ENCODE measurements around the gene NBAS. TPM values are rescaled to one million over a fixed set of nuclear protein-coding genes. Genes with fewer than 3 reads are reported as not detected.

The NBAS gene
- total RNA-seq, 4 donors from 2014 or later, result 22.8 to 32.0 (median 23.7) TPM

DNA sequence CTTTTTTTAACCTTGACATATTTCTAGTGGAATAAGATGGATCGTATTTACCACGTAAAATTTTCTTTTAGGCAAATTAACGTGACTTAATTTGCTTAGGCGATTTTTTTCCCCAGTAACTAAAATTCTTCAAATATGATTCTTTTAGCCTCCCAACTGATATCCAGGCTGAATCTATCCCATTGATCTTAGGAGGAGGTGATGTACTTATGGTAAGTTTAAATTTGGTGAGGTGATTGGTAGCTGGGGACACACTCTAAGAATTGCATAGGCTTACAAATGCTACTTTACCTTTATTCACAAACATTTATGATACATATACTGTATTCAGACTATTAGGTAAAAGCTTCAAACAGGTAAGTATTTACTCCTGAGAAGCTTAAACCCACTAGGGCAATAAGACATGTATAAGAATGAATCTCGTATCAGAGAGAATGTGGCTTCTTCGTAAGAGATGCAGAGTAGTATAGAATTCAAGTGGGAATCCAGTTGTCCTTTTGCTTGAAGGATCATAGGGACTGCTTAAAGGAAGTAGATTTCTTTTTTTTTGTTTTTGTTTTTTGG lies 34.3 kb upstream of the NBAS start:
- Histone ChIP-seq H3K4me1 (peaks cover 7 to 33% (median 14%) of the 10 kb centered on the region in 3 donors), H3K9me3 (no peaks in the 10 kb centered on the region), H3K4me3 (no peak overlapping the region), H3K27ac (no peak overlapping the region), H3K36me3 (peaks cover 11 to 58% (median 30%) of the 10 kb centered on the region in 3 donors), H3K27me3 (no peaks in the 10 kb centered on the region)
- no peak for TF ChIP-seq POLR2A (IDR thresholded peaks at IDR 0.05)
- TF ChIP-seq, protein P1, sequence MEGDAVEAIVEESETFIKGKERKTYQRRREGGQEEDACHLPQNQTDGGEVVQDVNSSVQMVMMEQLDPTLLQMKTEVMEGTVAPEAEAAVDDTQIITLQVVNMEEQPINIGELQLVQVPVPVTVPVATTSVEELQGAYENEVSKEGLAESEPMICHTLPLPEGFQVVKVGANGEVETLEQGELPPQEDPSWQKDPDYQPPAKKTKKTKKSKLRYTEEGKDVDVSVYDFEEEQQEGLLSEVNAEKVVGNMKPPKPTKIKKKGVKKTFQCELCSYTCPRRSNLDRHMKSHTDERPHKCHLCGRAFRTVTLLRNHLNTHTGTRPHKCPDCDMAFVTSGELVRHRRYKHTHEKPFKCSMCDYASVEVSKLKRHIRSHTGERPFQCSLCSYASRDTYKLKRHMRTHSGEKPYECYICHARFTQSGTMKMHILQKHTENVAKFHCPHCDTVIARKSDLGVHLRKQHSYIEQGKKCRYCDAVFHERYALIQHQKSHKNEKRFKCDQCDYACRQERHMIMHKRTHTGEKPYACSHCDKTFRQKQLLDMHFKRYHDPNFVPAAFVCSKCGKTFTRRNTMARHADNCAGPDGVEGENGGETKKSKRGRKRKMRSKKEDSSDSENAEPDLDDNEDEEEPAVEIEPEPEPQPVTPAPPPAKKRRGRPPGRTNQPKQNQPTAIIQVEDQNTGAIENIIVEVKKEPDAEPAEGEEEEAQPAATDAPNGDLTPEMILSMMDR (IDR thresholded peaks at IDR 0.05), result no peak
- intact Hi-C loops (cut with DNase I), result no loop called here
- DNase-seq, result no peak
- WGBS, 2 donors, result 95% methylated on average over 6 of the region's 6 CpGs

DNA sequence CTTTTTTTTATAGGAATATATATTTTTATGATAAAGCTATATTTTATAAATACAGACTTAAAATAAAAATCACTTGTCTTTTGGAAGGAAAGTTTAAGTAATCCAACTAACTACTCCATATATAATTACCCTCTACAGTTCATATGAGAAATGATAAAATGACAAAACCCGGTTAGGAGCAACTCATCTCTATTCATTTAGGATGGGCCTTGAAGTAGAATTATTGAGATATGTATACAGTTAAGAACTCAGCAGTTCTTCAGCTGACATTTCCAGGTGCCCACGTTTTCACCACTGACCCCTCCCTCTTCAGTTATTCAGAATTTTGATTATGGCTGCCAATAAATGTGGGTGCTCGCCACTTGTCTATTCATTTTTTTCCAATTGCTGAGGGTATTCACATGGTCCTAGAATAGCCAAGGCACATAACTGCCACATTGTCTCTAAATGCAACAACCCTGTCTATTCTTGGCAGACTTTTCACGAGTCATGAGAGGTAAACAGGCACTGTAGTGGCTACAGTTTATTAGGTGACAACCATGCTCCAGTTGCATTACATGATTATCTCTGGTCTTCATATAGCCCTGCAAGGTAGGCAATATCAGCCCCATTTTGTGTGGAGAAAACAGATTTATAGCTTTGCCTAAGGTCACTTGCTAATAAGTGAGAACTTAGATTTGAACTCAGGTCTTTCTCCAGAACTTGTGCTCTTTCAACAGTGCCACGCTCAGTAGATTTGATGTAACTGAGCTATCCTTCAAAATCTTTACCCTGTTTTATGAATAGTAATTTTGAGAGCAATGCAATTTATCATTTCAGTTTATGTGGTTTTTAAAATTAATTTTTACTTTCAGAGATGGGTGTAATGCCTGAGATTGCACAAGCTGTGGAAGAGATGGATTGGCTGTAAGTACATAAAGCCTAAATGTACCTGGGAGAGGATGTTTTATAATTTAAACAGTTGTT lies 33.4 kb upstream of the NBAS start:
- Histone ChIP-seq H3K27me3 (no peaks in the 10 kb centered on the region), H3K9me3 (no peaks in the 10 kb centered on the region), H3K4me3 (no peak overlapping the region), H3K4me1 (peaks cover 7 to 33% (median 14%) of the 10 kb centered on the region in 3 donors), H3K27ac (no peak overlapping the region), H3K36me3 (peaks cover 11 to 49% (median 30%) of the 10 kb centered on the region in 3 donors)
- no peak for DNase-seq
- TF ChIP-seq POLR2A (IDR thresholded peaks at IDR 0.05), result no peak
- TF ChIP-seq, protein P1 (IDR thresholded peaks at IDR 0.05), result no peak
- WGBS, 2 donors, result 60 to 74% methylated on average over 5 of the region's 5 CpGs
- intact Hi-C loops (cut with DNase I), result no loop called here

DNA sequence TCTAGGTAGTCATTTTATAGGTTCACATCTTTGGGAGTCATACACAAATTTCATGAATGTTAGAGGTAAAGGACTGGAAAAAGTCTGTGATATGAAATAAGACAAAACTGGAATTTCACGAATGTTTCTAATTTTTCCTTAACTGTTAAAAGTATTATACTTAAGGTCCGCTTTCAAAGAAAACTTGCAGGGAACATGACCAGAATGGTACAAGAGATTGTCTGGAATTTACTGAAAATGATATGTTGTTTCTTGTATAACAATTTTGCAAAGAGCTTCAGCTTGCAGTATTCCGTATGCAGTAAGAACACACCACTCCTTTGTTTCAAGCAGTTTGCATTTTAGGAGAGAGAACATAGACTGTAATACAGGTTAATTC lies 32.2 kb upstream of the NBAS start:
- peaks cover 11 to 37% (median 23%) of the 10 kb centered on the region in 3 donors for H3K36me3 ChIP-seq
- no peaks in the 10 kb centered on the region for H3K27me3 ChIP-seq
- no peak overlapping the region for H3K27ac ChIP-seq
- no peak for TF ChIP-seq POLR2A (IDR thresholded peaks at IDR 0.05)
- TF ChIP-seq, protein P1 (IDR thresholded peaks at IDR 0.05), result no peak
- H3K4me3 ChIP-seq, result no peak overlapping the region
- intact Hi-C loops (cut with DNase I), result no loop called here
- H3K9me3 ChIP-seq, result no peaks in the 10 kb centered on the region
- DNase-seq, result no peak
- peaks cover 7 to 33% (median 14%) of the 10 kb centered on the region in 3 donors for H3K4me1 ChIP-seq
- WGBS, 2 donors, result 77 to 92% methylated on average over 3 of the region's 3 CpGs

DNA sequence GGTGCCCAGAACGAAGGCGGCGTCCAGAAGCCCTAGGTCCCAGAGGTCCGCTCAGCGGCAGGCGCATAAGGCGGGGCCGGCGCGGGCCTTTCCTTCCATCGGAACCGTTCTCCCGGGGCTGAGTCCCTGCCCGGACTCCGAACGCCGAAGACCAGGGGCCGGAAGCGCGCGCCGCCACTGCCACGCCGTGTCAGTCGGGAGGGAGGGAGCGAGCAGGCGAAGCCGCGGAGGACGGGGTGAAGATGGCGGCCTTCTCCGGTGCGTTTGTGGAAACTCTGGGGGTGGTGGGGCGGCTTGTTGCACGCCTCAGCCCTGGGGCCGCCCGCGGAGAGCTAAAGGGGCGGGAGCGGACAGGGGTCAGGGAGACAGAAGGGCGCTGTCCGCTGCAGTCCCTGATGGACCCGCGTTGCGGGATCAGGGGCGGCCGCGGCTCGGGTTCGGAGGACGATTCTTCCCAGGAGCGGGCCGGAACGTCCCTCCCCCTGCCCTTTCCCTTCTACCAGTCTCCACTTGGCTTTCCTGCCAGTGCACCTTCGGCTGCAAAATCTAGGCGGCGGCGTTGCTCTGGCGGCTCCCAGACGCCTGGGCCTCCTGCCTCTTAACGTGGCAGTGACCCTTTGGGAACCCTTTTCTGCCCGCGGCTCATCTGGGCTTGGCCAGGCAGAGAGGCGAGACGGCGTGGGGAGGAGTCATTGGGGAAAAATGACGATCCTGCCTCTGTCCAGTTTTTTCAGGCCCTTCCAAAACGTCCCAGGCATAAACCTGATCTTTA lies 30.7 kb upstream of the NBAS start, which contains the start of gene DDX1:
Gene DDX1, plus strand, starts transcription at position 177 of the 772 bp plus-strand sequence. Its CDS starts 66 bp downstream, at position 243.
- Histone ChIP-seq H3K36me3 (peaks cover 11 to 22% (median 14%) of the 10 kb centered on the region in 3 donors), H3K9me3 (no peaks in the 10 kb centered on the region), H3K4me1 (peaks cover 7 to 33% (median 14%) of the 10 kb centered on the region in 3 donors), H3K4me3 (peak within 1 kb of the TSS; percentile 76 to 100 (median 86)), H3K27me3 (no peaks in the 10 kb centered on the region), H3K27ac (peak within 1 kb of the TSS; percentile 88 to 96 (median 94))
- 0 to 1% methylated on average over 10 to 18 of the region's 68 CpGs for WGBS, 2 donors
- DNase-seq, result peak; percentile 37
- intact Hi-C loops (cut with DNase I), result no loop called here
- TF ChIP-seq, protein P1 (IDR thresholded peaks at IDR 0.05), result peak in 1 of 6 experiments; percentile 20
- TF ChIP-seq POLR2A (IDR thresholded peaks at IDR 0.05), result peak in 2 of 4 donors; percentile 73 to 76

Data from esophagus squamous epithelium (tissue), 5 donors.